GM20000 (cell line): ENCODE data around the gene AGT.

Experiments used
- DNase-seq: peaks from one replicate; pipeline ENCODE4 v3.0.0; 2012; ENCODE audit warnings: low spot score
- CTCF ChIP-seq: IDR thresholded peaks from 2 replicates; pipeline ENCODE4 v1.5.1; 2012; ENCODE audit warnings: mild to moderate bottlenecking, control low read depth; ENCODE audit errors: extremely low read depth, missing control alignments

AGT gene

GRCh38 chr1:230749150-230749549 lies 35.2 kb upstream of the AGT start:
- DNase-seq = no peak
- TF ChIP-seq CTCF = no peak

GRCh38 chr1:230747890-230748800 lies 34.2 kb upstream of the AGT start:
- TF ChIP-seq CTCF = no peak
- no peak for DNase-seq

DNA sequence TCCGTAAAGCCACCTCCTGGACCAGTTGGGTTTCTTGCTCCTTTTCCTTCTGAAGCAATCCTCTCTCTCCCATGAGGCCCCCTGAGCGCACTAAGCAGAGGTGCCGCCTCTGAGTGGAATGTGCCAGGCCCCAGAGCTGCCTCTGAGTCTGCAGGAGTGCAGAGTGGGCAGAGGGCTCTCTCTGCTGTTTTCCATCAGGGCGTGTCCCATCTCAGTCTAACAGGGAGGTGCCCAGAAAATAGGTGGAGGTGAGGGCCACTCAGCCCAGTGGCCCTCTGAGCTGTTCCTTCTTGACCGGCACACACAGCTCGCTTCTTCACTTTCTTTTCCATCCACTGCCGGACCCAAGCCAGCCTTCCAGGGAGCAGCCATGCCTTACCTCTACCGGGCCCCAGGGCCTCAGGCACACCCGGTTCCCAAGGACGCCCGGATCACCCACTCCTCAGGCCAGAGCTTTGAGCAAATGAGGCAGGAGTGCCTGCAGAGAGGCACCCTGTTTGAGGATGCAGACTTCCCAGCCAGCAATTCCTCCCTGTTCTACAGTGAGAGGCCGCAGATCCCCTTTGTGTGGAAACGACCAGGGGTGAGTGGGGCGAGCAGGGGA lies 33.3 kb upstream of the AGT start, which contains the start of gene CAPN9:
Gene CAPN9, plus strand, starts transcription at position 262 of the 604 bp plus-strand sequence. Its CDS starts 109 bp downstream, at position 371.
- DNase-seq = no peak
- no peak for TF ChIP-seq CTCF

GRCh38 chr1:230746617-230747016 lies 32.7 kb upstream of the AGT start:
- TF ChIP-seq CTCF = no peak
- no peak for DNase-seq

DNA sequence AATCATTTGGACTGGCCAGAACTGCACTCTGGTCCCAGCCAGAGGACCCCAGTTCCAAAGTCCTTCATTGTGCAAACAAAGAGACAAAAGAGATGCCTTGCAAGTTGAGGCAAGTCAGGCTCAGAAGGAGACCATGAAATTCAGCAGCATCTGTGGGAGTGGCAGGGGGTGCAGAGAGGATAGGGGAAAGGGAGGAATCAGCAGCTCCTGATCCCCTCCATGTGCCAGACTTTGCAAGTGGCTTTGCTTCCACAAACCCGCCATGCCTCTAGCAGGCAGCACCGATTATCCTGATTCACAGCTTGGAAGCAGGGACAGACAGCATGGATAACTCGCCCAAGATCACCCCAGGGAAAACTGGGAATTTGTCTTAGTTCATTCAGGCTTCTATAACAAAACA lies 31.1 kb upstream of the AGT start:
- TF ChIP-seq CTCF = no peak
- no peak for DNase-seq

- DNase-seq = no peak
- no peak for TF ChIP-seq CTCF
These were observed 30.5 kb upstream of the AGT start for GRCh38 chr1:230744382-230744781.

- no peak for DNase-seq
- no peak for TF ChIP-seq CTCF
These were observed 30.0 kb upstream of the AGT start for GRCh38 chr1:230743899-230744298.
